Activated T-helper 9 cell treated with anti-CD3 and anti-CD28 coated beads, Interleukin-2, amount 50 U/mL, for 16 hours (primary cell): Measurements from ENCODE around the gene CERT1.

ENCODE experiments used
- DNase-seq: peaks from one replicate; pipeline ENCODE4 v3.0.0-alpha.2; 2020; ENCODE audit warnings: low read depth

Gene CERT1

DNA sequence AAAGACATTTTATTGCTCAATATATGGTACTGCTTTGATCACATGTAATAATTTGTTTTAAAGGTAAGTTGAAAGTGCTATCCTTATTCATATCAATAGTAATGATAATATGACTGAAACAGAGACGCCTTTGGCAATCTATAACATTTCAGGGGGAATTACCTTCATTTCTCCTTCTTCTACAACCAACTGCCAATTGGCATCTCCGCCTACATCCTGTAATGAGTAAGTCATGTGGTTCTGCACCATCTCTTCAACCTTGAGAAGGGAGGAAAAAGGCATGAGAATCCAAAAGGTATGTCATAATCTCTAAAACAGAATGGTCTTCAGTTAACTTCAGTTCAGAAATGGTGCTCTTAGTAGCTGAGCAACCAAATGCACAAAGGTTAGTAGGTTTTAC lies 122.0 kb downstream of the CERT1 start:
- no peak for DNase-seq

DNA sequence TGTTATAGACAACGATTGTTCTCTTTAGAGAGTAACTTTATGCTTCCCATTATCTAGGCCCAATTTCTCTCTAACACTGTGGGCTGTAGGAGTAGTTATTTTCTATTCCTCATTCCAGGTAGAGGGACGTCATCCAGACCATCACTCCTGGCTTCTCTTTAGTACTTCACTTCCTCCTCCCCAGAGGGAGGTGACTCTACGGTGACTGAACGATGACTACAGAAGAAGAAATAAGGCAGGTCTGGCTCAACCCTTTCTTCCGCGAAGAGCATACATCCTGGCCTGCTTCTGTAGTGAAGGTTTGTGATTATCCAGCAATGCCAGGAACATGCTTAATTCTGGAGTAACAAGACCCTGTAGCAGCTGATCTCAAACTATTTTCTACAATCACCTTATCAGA lies 123.6 kb downstream of the CERT1 start:
- no peak for DNase-seq

DNA sequence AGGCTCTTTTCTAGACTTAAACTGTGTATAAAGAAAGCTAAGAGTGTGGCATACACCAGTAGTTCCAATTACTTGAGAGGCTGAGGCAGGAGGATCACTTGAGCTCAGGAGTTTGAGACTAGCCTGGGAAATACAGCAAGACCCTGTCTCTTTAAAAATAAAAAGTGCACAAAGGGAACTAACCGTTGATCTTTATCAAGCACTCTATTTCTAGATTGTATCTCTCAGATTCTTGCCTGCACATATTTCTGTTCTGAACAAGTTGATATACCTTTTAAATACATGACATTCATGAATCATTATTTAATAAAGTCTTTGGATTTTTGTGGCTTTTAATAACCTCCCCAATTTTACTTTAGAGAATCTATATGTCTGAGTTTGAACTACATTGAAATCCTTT lies 127.2 kb downstream of the CERT1 start:
- no peak for DNase-seq

DNA sequence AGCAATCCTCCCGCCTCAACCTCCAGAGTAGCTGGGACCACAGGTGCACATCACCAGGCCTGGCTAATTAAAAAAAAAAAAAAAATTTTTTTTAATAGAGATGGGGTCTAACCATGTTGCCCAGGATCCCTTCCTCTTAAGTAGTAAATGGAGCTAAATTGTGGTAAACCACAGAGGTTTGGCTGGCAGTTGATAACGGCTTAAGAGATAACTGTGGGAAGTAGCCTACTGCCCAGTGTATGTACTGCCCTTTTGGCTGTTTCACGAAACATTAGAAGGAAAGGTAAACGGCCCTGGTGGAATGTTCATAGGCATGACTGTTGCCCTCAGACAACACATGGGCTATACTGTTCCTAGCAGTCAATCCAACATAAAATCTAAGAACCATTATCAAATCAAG lies 130.0 kb downstream of the CERT1 start:
- no peak for DNase-seq

DNA sequence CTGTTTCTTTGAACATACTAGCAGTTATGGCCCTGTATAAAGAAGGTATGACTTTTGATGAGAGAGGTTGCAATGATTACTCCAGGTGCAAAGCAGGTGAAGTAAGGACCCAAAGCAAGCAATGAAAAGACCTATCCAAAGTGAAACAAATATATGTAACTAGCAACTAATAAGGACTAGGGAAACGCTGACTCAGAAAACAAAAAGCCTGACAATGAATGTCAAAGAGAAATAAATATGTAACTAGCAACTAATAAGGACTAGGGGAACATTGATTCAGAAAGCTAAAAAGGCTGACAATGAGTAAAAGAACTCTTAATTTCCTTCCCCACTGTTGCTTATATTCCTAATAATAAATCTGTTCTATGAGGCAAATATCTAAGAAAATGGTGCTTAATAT lies 131.3 kb downstream of the CERT1 start:
- no peak for DNase-seq

DNA sequence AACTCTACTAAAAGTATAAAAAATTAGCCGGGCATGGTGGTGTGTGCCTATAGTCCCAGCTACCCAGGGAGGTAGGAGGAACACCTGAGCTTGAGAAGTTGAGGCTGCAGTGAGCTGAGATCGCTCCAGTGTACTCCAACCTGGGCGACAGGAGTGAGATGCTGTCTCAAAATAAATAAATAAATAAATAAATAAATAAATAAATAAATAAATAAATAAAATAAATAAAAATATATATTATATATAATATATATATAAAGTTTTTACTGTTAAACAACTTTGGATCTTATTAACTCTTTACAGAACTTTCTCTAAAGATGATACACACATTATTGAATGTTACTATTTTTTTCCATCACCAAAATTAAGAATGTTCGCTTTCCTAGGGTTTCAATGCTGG lies 136.0 kb downstream of the CERT1 start:
- DNase-seq, result no peak

DNA sequence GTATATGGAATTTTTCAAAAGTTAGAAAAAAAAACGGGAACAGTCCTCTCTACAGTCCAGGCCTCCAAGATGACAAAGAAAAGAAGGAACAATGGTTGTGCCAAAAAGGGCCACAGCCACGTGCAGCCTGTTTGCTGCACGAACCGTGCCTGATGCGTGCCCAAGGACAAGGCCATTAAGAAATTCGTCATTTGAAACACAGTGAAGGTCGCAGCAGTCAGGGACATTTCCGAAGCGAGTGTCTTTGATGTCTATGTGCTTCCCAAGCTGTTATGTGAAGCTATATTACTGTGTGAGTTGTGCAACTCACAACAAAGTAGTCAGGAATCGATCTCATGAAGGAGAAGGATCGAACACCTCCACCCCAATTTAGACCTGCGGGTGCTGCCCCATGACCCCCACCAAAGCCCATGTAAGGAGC lies 137.0 kb downstream of the CERT1 start:
- DNase-seq, result no peak

DNA sequence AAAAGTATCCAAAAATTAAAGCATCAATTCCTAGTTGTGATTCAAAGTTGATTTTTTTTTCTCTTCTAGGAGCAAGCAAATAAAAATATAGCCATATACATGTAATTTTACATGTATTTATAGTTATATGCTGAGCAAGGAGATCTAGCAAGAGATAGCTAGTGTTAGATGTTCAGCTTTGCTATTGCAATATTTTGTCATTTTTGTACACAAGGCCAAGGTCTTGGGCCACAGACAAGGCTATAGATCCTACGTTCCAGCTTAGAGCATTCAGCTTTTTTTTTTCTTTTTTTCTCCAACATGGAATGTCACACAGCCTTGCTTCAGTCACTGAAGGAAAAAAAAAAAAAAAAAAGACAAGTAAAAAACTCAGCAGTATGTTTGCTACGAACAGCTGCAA lies 137.6 kb downstream of the CERT1 start:
- no peak for DNase-seq

DNA sequence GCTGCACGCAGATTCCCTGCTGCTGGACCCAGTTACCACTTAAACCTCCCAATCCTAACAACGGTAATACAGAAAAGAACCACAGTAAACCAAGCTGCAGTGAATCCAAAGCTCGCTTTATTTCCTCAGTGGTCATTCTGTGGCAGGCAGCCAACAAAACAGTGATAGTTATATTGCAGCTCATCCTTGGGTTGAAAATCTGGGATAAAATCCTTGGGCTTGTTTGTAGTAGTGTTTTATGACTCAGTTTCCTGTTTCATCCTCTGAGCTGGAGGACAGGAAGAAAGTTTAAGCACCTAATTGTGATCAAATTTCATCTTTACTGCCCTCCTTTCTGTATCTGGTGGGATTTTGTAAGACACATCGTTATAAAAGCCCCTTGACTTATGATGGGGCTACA lies 143.0 kb downstream of the CERT1 start:
- DNase-seq, result no peak

DNA sequence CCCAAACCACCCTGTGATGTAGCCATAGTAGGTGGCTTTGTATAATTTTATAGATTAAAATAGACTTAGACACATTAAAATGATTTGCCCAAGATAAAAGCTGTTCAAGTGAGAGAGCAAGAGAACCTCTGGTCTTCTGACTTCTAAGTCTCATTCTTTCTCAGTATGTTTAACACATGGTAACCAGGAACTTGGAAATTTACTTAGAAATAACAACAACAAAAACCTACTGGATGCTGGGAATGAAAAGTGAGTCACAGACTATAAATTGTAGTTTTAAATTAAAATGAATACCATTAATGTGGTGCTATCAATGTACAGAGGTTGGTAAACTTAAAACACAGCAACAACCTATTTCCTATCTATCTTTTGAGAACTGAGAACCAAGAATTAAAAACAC lies 144.0 kb downstream of the CERT1 start:
- DNase-seq, result no peak

DNA sequence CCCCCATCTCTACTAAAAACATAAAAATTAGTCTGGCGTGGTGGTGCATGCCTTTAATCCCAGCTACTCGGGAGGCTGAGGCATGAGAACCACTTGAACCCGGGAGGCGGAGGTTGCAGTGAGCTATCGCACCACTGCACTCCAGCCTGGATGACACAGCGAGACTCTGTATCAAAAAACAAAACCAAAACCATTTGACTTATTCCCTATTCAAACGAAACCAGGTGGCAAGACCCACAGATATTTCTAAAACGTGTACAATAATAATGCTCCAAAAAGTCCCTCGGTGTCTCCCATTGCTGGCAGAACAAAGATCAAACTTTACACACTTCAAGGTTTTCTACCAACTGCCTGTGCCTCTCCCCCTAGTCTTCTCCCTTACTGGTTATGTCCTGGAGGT lies 144.6 kb downstream of the CERT1 start:
- no peak for DNase-seq

DNA sequence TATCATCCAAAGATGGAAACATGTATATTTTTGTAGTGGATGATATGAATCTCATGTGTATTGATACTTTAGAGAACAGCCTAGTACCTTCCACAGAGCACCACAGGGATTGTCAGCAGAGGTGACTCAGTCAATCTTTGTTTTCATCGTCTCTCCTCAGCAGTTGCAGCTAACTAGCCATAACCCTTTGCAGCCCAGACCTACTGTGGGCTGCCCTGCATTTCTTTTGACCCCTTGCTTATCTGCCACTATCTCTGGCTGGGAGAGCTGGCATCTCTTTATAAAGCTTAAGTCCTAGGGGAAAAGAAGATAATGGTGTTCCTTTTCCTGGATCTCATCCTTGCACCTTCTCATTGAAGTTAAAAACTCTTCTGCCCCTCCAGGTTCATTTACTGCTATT lies 145.7 kb downstream of the CERT1 start:
- DNase-seq, result no peak

DNA sequence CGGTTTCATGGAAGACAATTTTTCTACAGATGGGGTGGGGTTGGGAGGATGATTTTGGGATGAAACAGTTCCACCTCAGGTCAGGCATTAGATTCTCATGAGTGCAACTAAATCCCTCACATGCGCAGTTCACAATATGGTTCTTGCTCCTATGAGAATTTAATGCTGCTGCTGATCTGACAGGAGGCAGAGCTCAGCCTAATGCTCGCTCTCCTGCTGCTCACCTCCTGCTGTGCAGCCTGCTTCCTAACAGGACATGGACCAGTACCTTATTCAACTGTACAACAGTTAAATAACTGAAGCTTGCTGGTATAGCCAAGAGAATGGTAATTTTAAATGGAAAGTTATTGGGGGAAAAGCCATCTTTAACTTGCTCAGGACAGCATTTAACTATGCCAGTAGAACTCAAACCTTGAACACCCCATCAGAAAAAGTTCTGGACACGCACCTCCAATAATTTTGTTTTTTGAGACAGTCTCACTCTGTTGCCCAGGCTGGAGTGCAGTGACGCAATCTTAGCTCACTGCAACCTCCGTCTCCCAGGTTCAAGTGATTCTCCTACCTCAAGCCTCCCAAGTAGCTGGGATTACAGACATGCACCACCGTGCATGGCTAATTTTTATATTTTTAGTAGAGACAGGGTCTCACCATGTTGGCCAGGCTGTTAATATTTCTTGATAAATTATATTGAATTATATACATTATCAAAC lies 146.7 kb downstream of the CERT1 start:
- DNase-seq, result no peak

DNA sequence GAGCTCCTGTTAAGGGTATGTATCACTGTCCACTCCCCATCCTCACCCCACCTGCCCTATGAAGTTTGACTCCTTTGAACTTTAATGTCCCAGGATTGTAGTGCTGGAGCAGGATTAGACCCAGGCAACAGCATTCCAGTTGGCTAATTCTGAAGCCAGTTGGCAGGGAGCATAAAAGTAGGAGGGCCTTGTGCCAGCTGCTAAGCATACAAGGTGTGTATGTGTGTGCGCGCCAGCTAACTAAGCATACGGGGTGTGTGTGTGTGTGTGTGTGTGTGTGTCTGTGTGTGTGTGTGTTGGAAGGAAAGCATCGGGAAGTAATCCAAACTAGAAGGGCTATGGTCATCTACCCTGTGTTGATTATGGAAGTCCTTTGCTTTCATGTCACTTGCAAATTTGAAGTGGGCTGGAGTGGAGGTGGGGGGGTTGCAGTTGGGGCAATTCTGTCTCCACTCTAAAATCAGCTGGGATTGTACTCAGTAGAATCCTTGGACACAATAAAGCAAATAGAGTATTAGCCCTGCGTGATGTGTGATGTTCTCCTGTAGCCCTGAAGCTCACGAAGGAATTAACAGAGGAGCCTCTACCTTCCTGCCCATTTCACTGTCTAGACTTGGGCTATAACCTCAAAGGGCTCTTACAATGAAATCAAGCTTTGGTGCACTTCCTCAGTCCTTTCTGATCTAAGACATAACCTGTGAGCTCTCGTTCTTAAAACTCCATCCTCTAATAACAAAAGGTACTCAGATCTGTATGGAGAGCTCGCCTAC lies 147.5 kb downstream of the CERT1 start:
- no peak for DNase-seq

DNA sequence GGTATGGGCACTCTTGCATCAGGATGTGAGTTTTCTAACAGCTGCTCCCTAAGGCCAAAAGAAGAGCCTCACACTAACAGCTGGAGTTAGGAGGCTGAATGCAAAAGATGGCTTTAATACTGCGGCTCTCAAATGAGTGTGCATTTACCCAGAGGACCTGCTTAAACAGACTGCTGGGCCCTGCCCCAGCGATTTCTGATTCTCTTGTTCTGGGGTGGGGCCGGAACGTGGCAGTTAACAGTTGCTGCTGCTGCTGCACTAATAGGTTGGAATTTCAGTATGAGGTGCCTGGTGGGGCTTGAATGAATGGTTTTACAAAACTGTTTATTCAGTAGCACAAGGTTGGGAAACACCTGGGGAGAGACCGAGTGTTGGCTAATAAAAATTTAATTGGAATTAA lies 148.3 kb downstream of the CERT1 start:
- no peak for DNase-seq

DNA sequence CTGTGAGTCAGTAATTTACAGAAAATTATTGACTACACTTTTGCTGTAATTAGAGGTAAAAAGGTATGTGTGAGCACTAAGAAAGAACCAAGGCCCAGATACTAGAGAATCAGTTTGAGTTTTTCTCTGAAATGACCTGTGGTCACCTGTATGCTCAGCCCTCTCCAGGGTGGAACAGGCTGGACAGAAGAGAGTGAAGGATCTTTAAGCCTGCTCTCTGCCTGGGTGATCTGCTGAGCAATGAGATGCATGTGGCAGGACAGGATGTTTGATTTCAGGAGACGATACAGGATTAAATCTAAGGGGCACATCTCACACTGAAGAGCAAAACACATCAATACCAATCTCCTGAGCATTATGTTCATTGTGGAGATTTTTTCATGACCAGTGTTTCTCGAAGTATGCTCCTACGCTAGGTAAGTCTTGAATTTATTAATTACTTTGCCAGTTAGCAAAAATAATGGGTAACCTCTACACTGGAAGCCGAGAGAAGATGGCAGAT lies 148.9 kb downstream of the CERT1 start:
- DNase-seq, result no peak

DNA sequence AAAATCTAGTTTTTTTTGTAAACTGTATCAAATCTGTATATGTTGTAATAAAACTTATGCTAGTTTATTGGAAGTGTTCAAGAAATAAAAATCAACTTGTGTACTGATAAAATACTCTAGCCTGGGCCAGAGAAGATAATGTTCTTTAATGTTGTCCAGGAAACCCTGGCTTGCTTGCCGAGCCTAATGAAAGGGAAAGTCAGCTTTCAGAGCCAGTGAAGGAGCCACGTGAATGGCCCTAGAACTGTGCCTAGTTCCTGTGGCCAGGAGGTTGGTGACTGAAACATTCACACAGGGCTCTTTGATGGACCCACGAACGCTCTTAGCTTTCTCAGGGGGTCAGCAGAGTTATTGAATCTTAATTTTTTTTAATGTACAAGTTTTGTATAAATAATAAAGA lies 150.1 kb downstream of the CERT1 start:
- no peak for DNase-seq

DNA sequence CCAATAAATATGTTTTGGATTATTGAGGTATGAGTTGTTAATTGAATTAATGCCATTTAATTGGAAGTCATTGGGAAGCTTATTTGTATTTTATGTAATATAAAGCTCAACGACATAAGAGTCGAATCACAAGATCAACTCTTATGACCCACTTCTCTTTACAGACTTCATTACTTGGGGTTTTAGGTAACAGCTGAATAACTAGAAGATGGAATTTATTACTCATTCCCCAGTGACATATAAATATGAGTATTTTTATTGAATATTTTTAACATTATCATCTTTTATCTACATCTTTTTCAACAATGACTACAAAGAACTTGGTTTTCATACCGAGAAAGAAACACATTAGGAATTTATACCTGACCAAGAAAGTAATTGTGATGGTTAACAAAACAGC lies 153.3 kb downstream of the CERT1 start:
- no peak for DNase-seq

DNA sequence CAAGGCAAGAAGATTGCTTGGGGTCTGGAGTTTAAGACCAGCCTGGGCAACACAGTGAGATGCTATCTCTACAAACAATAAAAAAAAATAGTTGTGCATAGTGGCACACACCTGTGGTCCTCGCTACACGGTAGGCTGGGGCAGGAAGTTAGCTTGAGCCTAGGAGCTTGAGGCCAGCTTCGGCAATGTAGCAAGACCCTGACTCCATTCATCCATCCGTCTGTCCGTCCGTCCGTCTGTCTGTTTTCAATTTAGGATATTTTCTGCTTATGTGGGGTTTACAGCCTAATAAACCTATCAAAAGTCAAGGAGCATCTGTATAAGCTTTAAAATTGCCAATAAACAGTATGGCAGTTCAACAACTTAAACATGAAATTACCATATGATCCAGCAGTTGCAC lies 154.7 kb downstream of the CERT1 start:
- no peak for DNase-seq

DNA sequence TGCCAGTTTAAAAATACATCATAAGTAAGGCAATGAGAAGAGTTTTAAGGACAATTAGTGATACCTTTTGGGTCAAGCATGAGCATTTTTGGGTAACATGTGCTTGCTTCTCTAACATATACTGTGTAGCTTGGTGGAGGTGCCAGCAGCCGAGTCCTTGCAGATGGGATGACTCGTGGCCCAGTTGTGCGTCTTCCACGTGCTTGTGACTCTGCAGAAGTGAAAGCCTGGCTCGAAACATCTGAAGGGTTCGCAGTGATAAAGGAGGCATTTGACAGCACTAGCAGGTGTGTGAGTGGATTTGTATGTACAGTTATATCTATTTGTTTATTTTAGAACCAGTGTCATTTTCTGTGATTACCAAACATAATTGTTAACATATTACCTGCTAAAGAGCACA lies 156.2 kb downstream of the CERT1 start:
- no peak for DNase-seq

DNA sequence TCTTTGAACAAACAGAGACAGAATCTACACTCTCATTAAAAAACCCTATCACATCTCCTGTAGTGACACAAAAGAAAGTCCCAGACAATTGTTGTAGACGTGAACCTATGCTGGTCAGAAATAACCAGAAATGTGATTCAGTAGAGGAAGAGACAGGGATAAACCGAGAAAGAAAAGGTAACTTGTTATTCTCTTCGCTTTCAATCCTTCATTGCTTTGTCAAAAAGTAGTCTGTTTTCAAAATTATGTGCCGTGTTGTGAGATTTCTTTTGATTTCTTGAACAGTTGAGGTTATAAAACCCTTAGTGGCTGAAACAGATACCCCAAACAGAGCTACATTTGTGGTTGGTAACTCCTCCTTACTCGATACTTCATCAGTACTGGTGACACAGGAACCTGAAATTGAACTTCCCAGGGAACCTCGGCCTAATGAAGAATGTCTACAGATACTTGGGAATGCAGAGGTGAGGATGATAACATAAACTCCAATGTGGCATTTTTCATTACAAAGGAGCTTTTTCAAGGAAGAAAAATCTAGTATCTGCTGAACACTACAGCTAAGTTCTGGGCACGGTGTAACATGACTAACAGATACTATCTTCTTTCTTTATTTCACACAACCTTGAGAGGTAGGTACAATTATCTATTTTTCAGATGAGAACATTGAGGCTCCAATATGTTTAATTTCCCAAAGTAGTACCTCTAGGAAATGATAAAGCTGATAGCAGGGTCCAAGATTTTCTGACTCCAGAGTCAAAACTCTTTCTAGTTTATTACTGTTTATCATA lies 160.1 kb downstream of the CERT1 start:
- DNase-seq, result no peak

DNA sequence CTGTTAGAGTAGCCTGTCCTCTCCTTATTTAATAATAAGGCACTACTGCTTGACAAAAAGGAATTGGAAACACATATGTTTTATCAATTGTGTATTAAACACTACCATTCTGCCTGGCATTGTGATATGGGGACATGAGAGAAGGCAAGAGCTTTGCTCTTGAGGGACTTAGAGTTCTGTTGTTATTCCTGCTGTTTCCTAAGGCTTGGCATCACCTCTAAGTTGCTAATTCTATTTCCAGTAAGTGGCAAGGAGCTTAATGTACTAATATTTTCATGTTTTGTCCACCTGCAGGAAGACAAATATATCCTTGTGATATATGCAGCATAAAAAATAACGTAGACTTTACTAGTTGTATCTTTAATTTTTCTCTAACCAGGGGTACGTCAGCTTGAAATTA lies 161.8 kb downstream of the CERT1 start:
- DNase-seq, result no peak

DNA sequence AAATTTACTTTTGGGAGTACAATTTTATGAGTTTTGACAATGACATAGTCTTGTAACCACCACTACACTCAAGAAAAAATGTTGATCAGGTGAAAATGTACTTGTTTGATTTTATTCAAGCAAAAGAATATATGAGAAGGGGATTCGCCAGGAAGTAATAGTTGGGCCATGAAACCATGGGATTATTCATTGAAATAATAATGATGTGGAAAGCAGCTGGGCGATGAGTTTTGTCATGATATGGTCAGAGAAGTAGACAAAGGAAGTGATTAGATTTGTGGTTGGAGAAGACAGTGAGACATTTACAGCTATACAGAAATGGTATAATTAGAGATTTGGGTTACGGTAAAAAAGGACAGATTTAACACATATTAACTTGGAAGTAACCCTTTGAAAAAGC lies 163.2 kb downstream of the CERT1 start:
- no peak for DNase-seq
